GM23338 (cell line): ENCODE results near the gene RAPGEF3. TPM values are rescaled to one million over a fixed set of nuclear protein-coding genes. Genes with fewer than 3 reads are reported as not detected.

ENCODE experiments used
- ATAC-seq: fragments of 200-7000 bp; cut with Tn5 transposase; 3 replicates; pipeline ENCODE4 v1.9.1; 2020
- DNase-seq: peaks from one replicate; pipeline ENCODE4 v3.0.0-alpha.2; 2015; ENCODE audit warnings: low spot score
- H2AFZ ChIP-seq: fragments of 200-600 bp; sonication (generic); 2 replicates; pipeline ENCODE4 v1.8.0; 2016; ENCODE audit warnings: antibody characterized with exemption, mild to moderate bottlenecking, moderate library complexity
- H3F3A ChIP-seq: fragments of 200-600 bp; sonication (generic); replicated peaks from 2 replicates; pipeline ENCODE4 v1.8.0; 2017; ENCODE audit warnings: antibody characterized with exemption, mixed run types, low read depth
- H3K27ac ChIP-seq: fragments of 200-600 bp; sonication (generic); 2 replicates; pipeline ENCODE4 v1.6.1; 2016; ENCODE audit warnings: low read depth
- H3K27me3 ChIP-seq: fragments of 200-600 bp; sonication (generic); 2 replicates; pipeline ENCODE4 v1.8.0; 2016; ENCODE audit warnings: mild to moderate bottlenecking, mixed run types, moderate library complexity; ENCODE audit not compliant: insufficient read depth
- H3K36me3 ChIP-seq: fragments of 200-600 bp; sonication (generic); 2 replicates; pipeline ENCODE4 v1.8.0; 2016; ENCODE audit warnings: mild to moderate bottlenecking; ENCODE audit not compliant: insufficient read depth
- H3K4me1 ChIP-seq: fragments of 200-600 bp; sonication (generic); 2 replicates; pipeline ENCODE4 v1.8.0; 2016; ENCODE audit warnings: mild to moderate bottlenecking, moderate library complexity; ENCODE audit not compliant: insufficient read depth
- H3K4me2 ChIP-seq: fragments of 200-600 bp; sonication (generic); 2 replicates; pipeline ENCODE4 v1.7.1; 2017; ENCODE audit warnings: mixed run types
- H3K4me3 ChIP-seq: fragments of 200-600 bp; sonication (generic); 2 replicates; pipeline ENCODE4 v1.6.1; 2016; ENCODE audit warnings: mixed run types
- H3K79me2 ChIP-seq: fragments of 200-600 bp; sonication (generic); replicated peaks from 2 replicates; pipeline ENCODE4 v1.8.0; 2017; ENCODE audit warnings: mild to moderate bottlenecking; ENCODE audit not compliant: insufficient read depth
- H3K9me2 ChIP-seq: fragments of 200-600 bp; sonication (generic); 2 replicates; pipeline ENCODE4 v1.8.0; 2017; ENCODE audit not compliant: insufficient read depth
- H4K20me1 ChIP-seq: fragments of 200-600 bp; sonication (generic); replicated peaks from 2 replicates; pipeline ENCODE4 v1.8.0; 2017; ENCODE audit warnings: mild to moderate bottlenecking; ENCODE audit not compliant: insufficient read depth
- H3K27ac Mint-ChIP-seq: 2 replicates; pipeline ENCODE4 v1.8.0; 2020; ENCODE audit warnings: inconsistent platforms, mild to moderate bottlenecking, moderate library complexity, mixed read lengths
- H3K27me3 Mint-ChIP-seq: 3 replicates; pipeline ENCODE4 v1.8.0; 2022; ENCODE audit warnings: low read depth, mild to moderate bottlenecking, moderate library complexity, mixed read lengths, inconsistent platforms; ENCODE audit not compliant: insufficient read depth, poor library complexity
- H3K36me3 Mint-ChIP-seq: 3 replicates; pipeline ENCODE4 v1.8.0; 2021; ENCODE audit warnings: low read depth, mild to moderate bottlenecking, inconsistent platforms, moderate library complexity, mixed read lengths
- H3K4me1 Mint-ChIP-seq: 3 replicates; pipeline ENCODE4 v1.8.0; 2020; ENCODE audit warnings: mild to moderate bottlenecking, inconsistent platforms, mixed read lengths
- H3K4me3 Mint-ChIP-seq: 3 replicates; pipeline ENCODE4 v1.8.0; 2021; ENCODE audit warnings: moderate library complexity, mild to moderate bottlenecking, inconsistent platforms, mixed read lengths
- H3K9me3 Mint-ChIP-seq: 3 replicates; pipeline ENCODE4 v1.8.0; 2020; ENCODE audit warnings: moderate library complexity, mild to moderate bottlenecking, inconsistent platforms, mixed read lengths
- CREB1 ChIP-seq: fragments of 250-450 bp; sonication (Bioruptor Pico); IDR thresholded peaks from 2 replicates; pipeline ENCODE4 v1.5.0; 2020; ENCODE audit warnings: low read depth, mild to moderate bottlenecking, moderate library complexity
- EZH2 ChIP-seq: fragments of 200-600 bp; sonication (generic); IDR thresholded peaks from one replicate; pipeline ENCODE4 v1.8.0; 2017; ENCODE audit warnings: antibody characterized with exemption, mild to moderate bottlenecking, low read depth; ENCODE audit not compliant: unreplicated experiment
- EZH2phosphoT487 ChIP-seq: fragments of 200-600 bp; sonication (generic); IDR thresholded peaks from one replicate; pipeline ENCODE4 v1.8.1; 2018; ENCODE audit warnings: antibody characterized with exemption; ENCODE audit not compliant: unreplicated experiment
- JUNB ChIP-seq: IDR thresholded peaks from one replicate; pipeline ENCODE4 v1.6.1; 2016; ENCODE audit warnings: antibody characterized with exemption; ENCODE audit not compliant: unreplicated experiment
- POLR2AphosphoS5 ChIP-seq: IDR thresholded peaks from 2 replicates; pipeline ENCODE4 v1.6.1; 2016; ENCODE audit warnings: antibody characterized with exemption, low read depth
- polyA plus RNA-seq: library from polyadenylated mRNA; unstranded; fragments of >200 nt; fragmentation: Nextera tagmentation; extraction: Ambion mirVana; gene quantifications from 2 replicates; pipeline ENCODE4 v1.2.1, GENCODE V29; 2016
- total RNA-seq: library from RNA; depleted of rRNA; stranded (reverse); fragments of >200 nt; shearing (Covaris generic); gene quantifications from 2 replicates; pipeline ENCODE4 v1.2.3, GENCODE V29; 2014
- TF ChIP-seq, protein P1 (sequence below): IDR thresholded peaks from 2 replicates; pipeline ENCODE4 v1.6.1; 2016; ENCODE audit warnings: antibody characterized with exemption
- TF ChIP-seq, protein P2 (sequence below), 2 experiments: fragments of 200-600 bp in 1 of 2; sonication (generic) in 1 of 2; conservative IDR thresholded peaks; 2 replicates each; pipeline versions ENCODE4 v1.5.1 to v1.6.1; 2016 to 2017; ENCODE audit warnings: antibody characterized with exemption in 2 of 2, low read depth in 2 of 2, mild to moderate bottlenecking in 2 of 2, moderate library complexity in 1 of 2
- TF ChIP-seq, protein P3 (sequence below): fragments of 250-450 bp; sonication (Bioruptor Pico); IDR thresholded peaks from 2 replicates; pipeline ENCODE4 v1.5.0; 2020; ENCODE audit warnings: mild to moderate bottlenecking, moderate library complexity

The RAPGEF3 gene
- total and polyA plus RNA-seq, 2 experiments from 2014 or later: 2.3 to 11.8 TPM

DNA sequence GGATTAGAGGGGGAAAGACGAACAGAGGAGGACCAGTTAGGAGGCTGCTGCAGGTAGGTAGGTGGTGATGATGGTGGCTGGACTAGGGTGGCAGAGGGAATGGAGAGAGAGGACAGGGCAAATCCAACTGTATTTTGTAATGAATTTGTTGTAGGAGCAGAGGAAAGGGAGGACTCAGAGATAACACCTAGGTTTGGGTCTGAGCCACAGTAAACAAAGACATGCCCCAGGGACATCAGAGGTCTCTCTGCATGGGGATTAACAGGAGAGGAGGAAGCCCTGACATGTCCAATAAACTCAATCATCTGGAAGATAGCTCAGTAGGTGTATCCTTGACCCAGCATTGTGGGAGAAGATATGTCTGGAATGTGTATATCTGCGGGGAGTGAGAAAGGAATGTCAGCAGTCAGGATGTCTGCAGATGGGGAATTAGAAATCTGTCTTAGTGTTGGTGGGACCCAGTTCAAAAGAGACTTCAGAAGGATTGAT lies 9.7 kb upstream of the RAPGEF3 start:
- H3K27me3 Mint-ChIP-seq: peaks cover 7% of the 10 kb centered on the region
- no peak overlapping the region for H3K27ac Mint-ChIP-seq
- Histone ChIP-seq H3K9me2 (no peaks in the 10 kb centered on the region), H3K27me3 (peaks cover 4% of the 10 kb centered on the region; the same call in 1 of the 2 replicates), H2AFZ (no peak overlapping the region), H3K4me1 (peaks cover 26% of the 10 kb centered on the region), H3K4me3 (no peak overlapping the region), H3K27ac (no peak overlapping the region), H3K79me2 (no peaks in the 10 kb centered on the region), H3K36me3 (no peaks in the 10 kb centered on the region), H3F3A (peaks cover 8% of the 10 kb centered on the region), H3K4me2 (peak overlapping the region; percentile 8; the same call in 1 of the 2 replicates), H4K20me1 (no peaks in the 10 kb centered on the region)
- no peaks in the 10 kb centered on the region for H3K36me3 Mint-ChIP-seq
- H3K4me1 Mint-ChIP-seq: peaks cover 22% of the 10 kb centered on the region
- no peak overlapping the region for H3K4me3 Mint-ChIP-seq
- H3K9me3 Mint-ChIP-seq: no peaks in the 10 kb centered on the region
- ATAC-seq: no peak
- TF ChIP-seq, protein P1, sequence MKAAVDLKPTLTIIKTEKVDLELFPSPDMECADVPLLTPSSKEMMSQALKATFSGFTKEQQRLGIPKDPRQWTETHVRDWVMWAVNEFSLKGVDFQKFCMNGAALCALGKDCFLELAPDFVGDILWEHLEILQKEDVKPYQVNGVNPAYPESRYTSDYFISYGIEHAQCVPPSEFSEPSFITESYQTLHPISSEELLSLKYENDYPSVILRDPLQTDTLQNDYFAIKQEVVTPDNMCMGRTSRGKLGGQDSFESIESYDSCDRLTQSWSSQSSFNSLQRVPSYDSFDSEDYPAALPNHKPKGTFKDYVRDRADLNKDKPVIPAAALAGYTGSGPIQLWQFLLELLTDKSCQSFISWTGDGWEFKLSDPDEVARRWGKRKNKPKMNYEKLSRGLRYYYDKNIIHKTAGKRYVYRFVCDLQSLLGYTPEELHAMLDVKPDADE: no peak
- TF ChIP-seq, protein P2, sequence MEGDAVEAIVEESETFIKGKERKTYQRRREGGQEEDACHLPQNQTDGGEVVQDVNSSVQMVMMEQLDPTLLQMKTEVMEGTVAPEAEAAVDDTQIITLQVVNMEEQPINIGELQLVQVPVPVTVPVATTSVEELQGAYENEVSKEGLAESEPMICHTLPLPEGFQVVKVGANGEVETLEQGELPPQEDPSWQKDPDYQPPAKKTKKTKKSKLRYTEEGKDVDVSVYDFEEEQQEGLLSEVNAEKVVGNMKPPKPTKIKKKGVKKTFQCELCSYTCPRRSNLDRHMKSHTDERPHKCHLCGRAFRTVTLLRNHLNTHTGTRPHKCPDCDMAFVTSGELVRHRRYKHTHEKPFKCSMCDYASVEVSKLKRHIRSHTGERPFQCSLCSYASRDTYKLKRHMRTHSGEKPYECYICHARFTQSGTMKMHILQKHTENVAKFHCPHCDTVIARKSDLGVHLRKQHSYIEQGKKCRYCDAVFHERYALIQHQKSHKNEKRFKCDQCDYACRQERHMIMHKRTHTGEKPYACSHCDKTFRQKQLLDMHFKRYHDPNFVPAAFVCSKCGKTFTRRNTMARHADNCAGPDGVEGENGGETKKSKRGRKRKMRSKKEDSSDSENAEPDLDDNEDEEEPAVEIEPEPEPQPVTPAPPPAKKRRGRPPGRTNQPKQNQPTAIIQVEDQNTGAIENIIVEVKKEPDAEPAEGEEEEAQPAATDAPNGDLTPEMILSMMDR (conservative IDR thresholded peaks at IDR 0.05; ENCODE audit: low read depth in 2 of 2): no peak
- TF ChIP-seq CREB1 (CRISPR knock-in tag) (no peak), POLR2AphosphoS5 (no peak), JUNB (no peak), EZH2 (no peak), EZH2phosphoT487 (no peak)
- TF ChIP-seq, protein P3, sequence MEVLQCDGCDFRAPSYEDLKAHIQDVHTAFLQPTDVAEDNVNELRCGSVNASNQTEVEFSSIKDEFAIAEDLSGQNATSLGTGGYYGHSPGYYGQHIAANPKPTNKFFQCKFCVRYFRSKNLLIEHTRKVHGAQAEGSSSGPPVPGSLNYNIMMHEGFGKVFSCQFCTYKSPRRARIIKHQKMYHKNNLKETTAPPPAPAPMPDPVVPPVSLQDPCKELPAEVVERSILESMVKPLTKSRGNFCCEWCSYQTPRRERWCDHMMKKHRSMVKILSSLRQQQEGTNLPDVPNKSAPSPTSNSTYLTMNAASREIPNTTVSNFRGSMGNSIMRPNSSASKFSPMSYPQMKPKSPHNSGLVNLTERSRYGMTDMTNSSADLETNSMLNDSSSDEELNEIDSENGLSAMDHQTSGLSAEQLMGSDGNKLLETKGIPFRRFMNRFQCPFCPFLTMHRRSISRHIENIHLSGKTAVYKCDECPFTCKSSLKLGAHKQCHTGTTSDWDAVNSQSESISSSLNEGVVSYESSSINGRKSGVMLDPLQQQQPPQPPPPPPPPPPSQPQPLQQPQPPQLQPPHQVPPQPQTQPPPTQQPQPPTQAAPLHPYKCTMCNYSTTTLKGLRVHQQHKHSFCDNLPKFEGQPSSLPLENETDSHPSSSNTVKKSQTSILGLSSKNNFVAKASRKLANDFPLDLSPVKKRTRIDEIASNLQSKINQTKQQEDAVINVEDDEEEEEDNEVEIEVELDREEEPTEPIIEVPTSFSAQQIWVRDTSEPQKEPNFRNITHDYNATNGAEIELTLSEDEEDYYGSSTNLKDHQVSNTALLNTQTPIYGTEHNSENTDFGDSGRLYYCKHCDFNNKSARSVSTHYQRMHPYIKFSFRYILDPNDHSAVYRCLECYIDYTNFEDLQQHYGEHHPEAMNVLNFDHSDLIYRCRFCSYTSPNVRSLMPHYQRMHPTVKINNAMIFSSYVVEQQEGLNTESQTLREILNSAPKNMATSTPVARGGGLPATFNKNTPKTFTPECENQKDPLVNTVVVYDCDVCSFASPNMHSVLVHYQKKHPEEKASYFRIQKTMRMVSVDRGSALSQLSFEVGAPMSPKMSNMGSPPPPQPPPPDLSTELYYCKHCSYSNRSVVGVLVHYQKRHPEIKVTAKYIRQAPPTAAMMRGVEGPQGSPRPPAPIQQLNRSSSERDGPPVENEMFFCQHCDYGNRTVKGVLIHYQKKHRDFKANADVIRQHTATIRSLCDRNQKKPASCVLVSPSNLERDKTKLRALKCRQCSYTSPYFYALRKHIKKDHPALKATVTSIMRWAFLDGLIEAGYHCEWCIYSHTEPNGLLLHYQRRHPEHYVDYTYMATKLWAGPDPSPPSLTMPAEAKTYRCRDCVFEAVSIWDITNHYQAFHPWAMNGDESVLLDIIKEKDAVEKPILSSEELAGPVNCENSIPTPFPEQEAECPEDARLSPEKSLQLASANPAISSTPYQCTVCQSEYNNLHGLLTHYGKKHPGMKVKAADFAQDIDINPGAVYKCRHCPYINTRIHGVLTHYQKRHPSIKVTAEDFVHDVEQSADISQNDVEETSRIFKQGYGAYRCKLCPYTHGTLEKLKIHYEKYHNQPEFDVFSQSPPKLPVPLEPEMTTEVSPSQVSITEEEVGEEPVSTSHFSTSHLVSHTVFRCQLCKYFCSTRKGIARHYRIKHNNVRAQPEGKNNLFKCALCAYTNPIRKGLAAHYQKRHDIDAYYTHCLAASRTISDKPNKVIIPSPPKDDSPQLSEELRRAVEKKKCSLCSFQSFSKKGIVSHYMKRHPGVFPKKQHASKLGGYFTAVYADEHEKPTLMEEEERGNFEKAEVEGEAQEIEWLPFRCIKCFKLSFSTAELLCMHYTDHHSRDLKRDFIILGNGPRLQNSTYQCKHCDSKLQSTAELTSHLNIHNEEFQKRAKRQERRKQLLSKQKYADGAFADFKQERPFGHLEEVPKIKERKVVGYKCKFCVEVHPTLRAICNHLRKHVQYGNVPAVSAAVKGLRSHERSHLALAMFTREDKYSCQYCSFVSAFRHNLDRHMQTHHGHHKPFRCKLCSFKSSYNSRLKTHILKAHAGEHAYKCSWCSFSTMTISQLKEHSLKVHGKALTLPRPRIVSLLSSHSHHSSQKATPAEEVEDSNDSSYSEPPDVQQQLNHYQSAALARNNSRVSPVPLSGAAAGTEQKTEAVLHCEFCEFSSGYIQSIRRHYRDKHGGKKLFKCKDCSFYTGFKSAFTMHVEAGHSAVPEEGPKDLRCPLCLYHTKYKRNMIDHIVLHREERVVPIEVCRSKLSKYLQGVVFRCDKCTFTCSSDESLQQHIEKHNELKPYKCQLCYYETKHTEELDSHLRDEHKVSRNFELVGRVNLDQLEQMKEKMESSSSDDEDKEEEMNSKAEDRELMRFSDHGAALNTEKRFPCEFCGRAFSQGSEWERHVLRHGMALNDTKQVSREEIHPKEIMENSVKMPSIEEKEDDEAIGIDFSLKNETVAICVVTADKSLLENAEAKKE (CRISPR knock-in tag): no peak
- DNase-seq: peak; percentile 62
